Ramos (cell line): Measurements from ENCODE around the gene STAT2.
"Not testable (repeated sequence)": the region's sequence is repeated elsewhere in the genome, so short reads cannot be mapped to it uniquely, and the experiment has no call there.

Experiments used
- in situ Hi-C: fragments of 300-500 bp; cut with MboI; formaldehyde crosslinking; loops from one replicate; pipeline ENCODE4 v1.14.3; 2022; ENCODE audit warnings: low sequenced_read_pairs; ENCODE audit not compliant: unreplicated experiment

The STAT2 gene

GRCh38 chr12:56359851-56360767 lies at the start of gene STAT2:
TSS of gene STAT2 (minus strand) at chr12:56360107. CDS start at chr12:56356571, 3,536 bp downstream.
- in situ Hi-C loops = no loop called here

- in situ Hi-C loops = no loop called here
These were observed 49.0 kb upstream of the STAT2 start for GRCh38 chr12:56408799-56409417.

- in situ Hi-C loops = not testable (repeated sequence)
These were observed 44.3 kb upstream of the STAT2 start for GRCh38 chr12:56404227-56404626.

- in situ Hi-C loops = not testable (repeated sequence)
These were observed 41.7 kb upstream of the STAT2 start for GRCh38 chr12:56401612-56402011.

GRCh38 chr12:56401125-56401524 lies 41.2 kb upstream of the STAT2 start:
- in situ Hi-C loops = not testable (repeated sequence)

GRCh38 chr12:56399466-56399865 lies 39.6 kb upstream of the STAT2 start:
- in situ Hi-C loops = not testable (repeated sequence)

GRCh38 chr12:56398324-56398723 lies 38.4 kb upstream of the STAT2 start:
- in situ Hi-C loops = no loop called here

GRCh38 chr12:56392331-56392730 lies 32.4 kb upstream of the STAT2 start:
- in situ Hi-C loops = no loop called here

- in situ Hi-C loops = no loop called here
These were observed 31.8 kb upstream of the STAT2 start for GRCh38 chr12:56391721-56392120.

GRCh38 chr12:56389412-56389811 lies 29.5 kb upstream of the STAT2 start:
- in situ Hi-C loops = no loop called here

- in situ Hi-C loops = no loop called here
These were observed 27.3 kb upstream of the STAT2 start for GRCh38 chr12:56387152-56387736.

GRCh38 chr12:56385873-56386272 lies 26.0 kb upstream of the STAT2 start:
- in situ Hi-C loops = no loop called here

GRCh38 chr12:56382611-56383010 lies 22.7 kb upstream of the STAT2 start:
- in situ Hi-C loops = no loop called here

GRCh38 chr12:56377989-56378316 lies 18.0 kb upstream of the STAT2 start:
- in situ Hi-C loops = no loop called here

- in situ Hi-C loops = no loop called here
These were observed 17.5 kb upstream of the STAT2 start for GRCh38 chr12:56377310-56377988.

GRCh38 chr12:56375598-56376434 lies 15.9 kb upstream of the STAT2 start:
- in situ Hi-C loops = no loop called here

- in situ Hi-C loops = no loop called here
These were observed 15.1 kb upstream of the STAT2 start for GRCh38 chr12:56374726-56375597.

GRCh38 chr12:56373515-56373914 lies 13.6 kb upstream of the STAT2 start:
- in situ Hi-C loops = no loop called here

GRCh38 chr12:56366948-56367347 lies 7.0 kb upstream of the STAT2 start:
- in situ Hi-C loops = loop anchor here (5.0 kb wide), 1 partner anchor 85 kb away; the partner anchor contains the start of gene MIP
